ENCODE measurements around the gene STXBP1.

Gene STXBP1

GRCh38 chr9:127566351-127567001 is 45.6 kb upstream of the STXBP1 start:
- ChIA-PET POLR2A (interaction anchor here (0.6 to 1.7 kb wide), 5 partner anchors 8 to 115 kb away, joined by 3 to 5 read pairs (median 3); partner anchors contain the start of genes LRSAM1 and RPL12), CTCF (interaction anchor here (0.5 to 1.0 kb wide), 6 partner anchors 10 to 355 kb away, joined by 3 to 6 read pairs (median 4); no protein-coding TSS in a partner anchor)
- H3K9me3 ChIP-seq (ENCODE audit: control insufficient read depth, insufficient read depth, low read depth, low read length) = no peaks in the 10 kb centered on the region
- H3K36me3 ChIP-seq (ENCODE audit: control insufficient read depth in 2 of 2, insufficient read depth in 1 of 2, low read length in 2 of 2) = no peaks in the 10 kb centered on the region
- no peak overlapping the region for H3K4me3 ChIP-seq (ENCODE audit: low read depth, low read length)
- H3K4me1 ChIP-seq (ENCODE audit: control insufficient read depth, insufficient read depth, low read length) = peaks cover 9% of the 10 kb centered on the region; the same call in 1 of the 2 replicates
- TF ChIP-seq WT1 (tag by site-specific recombination; IDR thresholded peaks at IDR 0.05) (0 out of 2 replicates have a peak, but pooled peaks have one; percentile 26), ZNF600 (tag by site-specific recombination; IDR thresholded peaks at IDR 0.05) (peak; percentile 66), ZNF580 (tag by site-specific recombination; IDR thresholded peaks at IDR 0.05) (no peak), KLF1 (tag by site-specific recombination; IDR thresholded peaks at IDR 0.05) (0 out of 2 replicates have a peak, but pooled peaks have one; percentile 17), KLF17 (tag by site-specific recombination; IDR thresholded peaks at IDR 0.05) (peak; percentile 59; the same call in 1 of the 2 replicates), SP7 (tag by site-specific recombination; IDR thresholded peaks at IDR 0.05) (peak; percentile 12; the same call in 1 of the 2 replicates), SCRT1 (tag by site-specific recombination; IDR thresholded peaks at IDR 0.05; ENCODE audit: borderline replicate concordance) (no peak)
- H3K27ac ChIP-seq (ENCODE audit: extremely low read depth, low read depth, low read length) = no peak overlapping the region

- H3K4me1 ChIP-seq (ENCODE audit: control insufficient read depth, insufficient read depth, low read length) = peaks cover 9% of the 10 kb centered on the region; the same call in 1 of the 2 replicates
- CTCF ChIA-PET = interaction anchor here (0.5 to 1.0 kb wide), 3 partner anchors 20 to 303 kb away, joined by 3 to 4 read pairs (median 4); no protein-coding TSS in a partner anchor
- no peaks in the 10 kb centered on the region for H3K36me3 ChIP-seq (ENCODE audit: control insufficient read depth in 2 of 2, insufficient read depth in 1 of 2, low read length in 2 of 2)
- TF ChIP-seq ZBTB48 (tag by site-specific recombination; IDR thresholded peaks at IDR 0.05) (peak; percentile 59; the same call in 1 of the 2 replicates), ZNF626 (tag by site-specific recombination; IDR thresholded peaks at IDR 0.05) (no peak), ZFHX2 (tag by site-specific recombination; conservative IDR thresholded peaks at IDR 0.05) (peak; percentile 23; the same call in 1 of the 2 replicates), ZNF26 (tag by site-specific recombination; IDR thresholded peaks at IDR 0.05) (no peak), CTCF (tag by site-specific recombination; IDR thresholded peaks at IDR 0.05) (no peak), KLF1 (tag by site-specific recombination; IDR thresholded peaks at IDR 0.05) (peak; percentile 64), PATZ1 (tag by site-specific recombination; IDR thresholded peaks at IDR 0.05) (0 out of 2 replicates have a peak, but pooled peaks have one; percentile 17), SP3 (tag by site-specific recombination; IDR thresholded peaks at IDR 0.05) (peak; percentile 60), GLIS1 (tag by site-specific recombination; IDR thresholded peaks at IDR 0.05) (peak; percentile 36), ZIC2 (tag by site-specific recombination; IDR thresholded peaks at IDR 0.05) (peak; percentile 64), ZNF341 (tag by site-specific recombination; IDR thresholded peaks at IDR 0.05; ENCODE audit: low read depth) (peak; percentile 81), GLIS2 (tag by site-specific recombination; IDR thresholded peaks at IDR 0.05) (peak; percentile 47), SP2 (tag by site-specific recombination; IDR thresholded peaks at IDR 0.05) (peak; percentile 28), ZBTB20 (tag by site-specific recombination; IDR thresholded peaks at IDR 0.05) (peak; percentile 22; the same call in 1 of the 2 replicates), RBAK (tag by site-specific recombination; IDR thresholded peaks at IDR 0.05) (no peak), ZNF707 (tag by site-specific recombination; IDR thresholded peaks at IDR 0.05) (no peak)
- H3K4me3 ChIP-seq (ENCODE audit: low read depth, low read length) = peak overlapping the region; percentile 54
- H3K27ac ChIP-seq (ENCODE audit: extremely low read depth, low read depth, low read length) = no peak overlapping the region; the same call in 1 of the 2 replicates
- no peaks in the 10 kb centered on the region for H3K9me3 ChIP-seq (ENCODE audit: control insufficient read depth, insufficient read depth, low read depth, low read length)
- POLR2A ChIA-PET = interaction anchor here (1.0 to 1.7 kb wide), 3 partner anchors 8 to 116 kb away, joined by 3 to 5 read pairs (median 5); partner anchors contain the start of genes LRSAM1 and RPL12
Measured at GRCh38 chr9:127567035-127567729, 44.9 kb upstream of the STXBP1 start.

All from HEK293 (cell line).